ENCODE measurements around the gene SLX4. TPM values are rescaled to one million over a fixed set of nuclear protein-coding genes. Genes with fewer than 3 reads are reported as not detected.

Gene SLX4
- total and polyA plus RNA-seq, 9 of the 15 experiments (the other 6 are each of a cell fraction or from before 2014, with no cell fraction given) = 0.29 to 7.9 (median 3.8) TPM

GRCh38 chr16:3610698-3611145 lies 684 bp downstream of the SLX4 start (continued):
- TF ChIP-seq ZBTB40 (IDR thresholded peaks at IDR 0.05) (peak; percentile 5; the same call in 1 of the 2 replicates), ZBTB40 (CRISPR knock-in tag; IDR thresholded peaks at IDR 0.05) (no peak), POLR2B (IDR thresholded peaks at IDR 0.05; ENCODE audit: low read depth, partially characterized antibody) (no peak)
